Measurements from ENCODE around the gene C12orf56. TPM values are rescaled to one million over a fixed set of nuclear protein-coding genes. Genes with fewer than 3 reads are reported as not detected.

Gene C12orf56
- polyA plus RNA-seq, 1 donor from 2014 or later: not detected

- no peaks in the 10 kb centered on the region for H3K9me3 ChIP-seq (ENCODE audit: low read length)
- no peaks in the 10 kb centered on the region for H4K20me1 ChIP-seq (ENCODE audit: insufficient read depth)
- no peaks in the 10 kb centered on the region for H3K79me2 ChIP-seq (replicated peaks; ENCODE audit: insufficient read depth, low read length)
- peaks cover 6% of the 10 kb centered on the region for H3K36me3 ChIP-seq (ENCODE audit: insufficient read depth, low read length)
- no peak overlapping the region for H2AFZ ChIP-seq (ENCODE audit: low read depth, low read length)
- no peak overlapping the region for H3K4me3 ChIP-seq (ENCODE audit: low read length)
- TF ChIP-seq TAF1 (IDR thresholded peaks at IDR 0.05; ENCODE audit: low read depth): no peak
- TF ChIP-seq POLR2AphosphoS5 (IDR thresholded peaks at IDR 0.05): no peak
- peak; percentile 70 for TF ChIP-seq EP300 (conservative IDR thresholded peaks at IDR 0.05; ENCODE audit: poor library complexity, severe bottlenecking)
- peak; percentile 61 for TF ChIP-seq MXI1 (conservative IDR thresholded peaks at IDR 0.05; ENCODE audit: poor library complexity, severe bottlenecking)
- no peaks in the 10 kb centered on the region for H3K27me3 ChIP-seq (ENCODE audit: insufficient read depth, low read depth, low read length)
- H3K27ac ChIP-seq (ENCODE audit: low read length): no peak overlapping the region
- no peaks in the 10 kb centered on the region for H3K9me2 ChIP-seq (ENCODE audit: insufficient read depth, low read length)
- no peak overlapping the region for H3K4me2 ChIP-seq (ENCODE audit: low read length)
- no peak overlapping the region for H3K9ac ChIP-seq (ENCODE audit: low read length)
- no peaks in the 10 kb centered on the region for H3F3A ChIP-seq (ENCODE audit: insufficient read depth, low read length, poor library complexity, severe bottlenecking)
Observed at GRCh38 chr12:64413884-64414283, 23.3 kb upstream of the C12orf56 start.

GRCh38 chr12:64412459-64412858, 21.9 kb upstream of the C12orf56 start:
- TF ChIP-seq SMC3 (conservative IDR thresholded peaks at IDR 0.05; ENCODE audit: poor library complexity) (no peak), MXI1 (conservative IDR thresholded peaks at IDR 0.05; ENCODE audit: poor library complexity, severe bottlenecking) (no peak), TAF1 (IDR thresholded peaks at IDR 0.05; ENCODE audit: low read depth) (no peak), POLR2AphosphoS5 (IDR thresholded peaks at IDR 0.05) (no peak), EZH2 (IDR thresholded peaks at IDR 0.05; ENCODE audit: borderline replicate concordance, insufficient read depth, low read length, poor library complexity, severe bottlenecking) (no peak), CTCF (IDR thresholded peaks at IDR 0.05; ENCODE audit: poor library complexity, severe bottlenecking) (no peak), RAD21 (conservative IDR thresholded peaks at IDR 0.05) (no peak), EP300 (conservative IDR thresholded peaks at IDR 0.05; ENCODE audit: poor library complexity, severe bottlenecking) (no peak), REST (IDR thresholded peaks at IDR 0.05; ENCODE audit: borderline replicate concordance) (no peak)
- H3K79me2 ChIP-seq (replicated peaks; ENCODE audit: insufficient read depth, low read length): no peaks in the 10 kb centered on the region
- H3K27me3 ChIP-seq (ENCODE audit: insufficient read depth, low read depth, low read length): no peaks in the 10 kb centered on the region
- peaks cover 6% of the 10 kb centered on the region for H3K36me3 ChIP-seq (ENCODE audit: insufficient read depth, low read length)
- no peaks in the 10 kb centered on the region for H3K9me3 ChIP-seq (ENCODE audit: low read length)
- no peak overlapping the region for H3K9ac ChIP-seq (ENCODE audit: low read length)
- H2AFZ ChIP-seq (ENCODE audit: low read depth, low read length): no peak overlapping the region
- no peak overlapping the region for H3K27ac ChIP-seq (ENCODE audit: low read length)
- H3K9me2 ChIP-seq (ENCODE audit: insufficient read depth, low read length): no peaks in the 10 kb centered on the region
- no peak overlapping the region for H3K4me2 ChIP-seq (ENCODE audit: low read length)
- no peaks in the 10 kb centered on the region for H3F3A ChIP-seq (ENCODE audit: insufficient read depth, low read length, poor library complexity, severe bottlenecking)
- no peaks in the 10 kb centered on the region for H4K20me1 ChIP-seq (ENCODE audit: insufficient read depth)
- H3K4me3 ChIP-seq (ENCODE audit: low read length): no peak overlapping the region

Data from neural cell (in vitro differentiated cells).